Stomach smooth muscle (tissue), 2 donors: ENCODE measurements around the gene NACC2.

ENCODE experiments used
- H3K27ac ChIP-seq: one replicate; pipeline ENCODE4 v1.7.0; 2013; ENCODE audit warnings: mild to moderate bottlenecking, low read length, inconsistent platforms
- H3K27me3 ChIP-seq, 2 donors: one replicate each; pipeline ENCODE4 v1.7.0; 2013; ENCODE audit warnings: low read length in 2 of 2; ENCODE audit not compliant: insufficient read depth in 2 of 2, control insufficient read depth in 1 of 2
- H3K36me3 ChIP-seq, 2 donors: one replicate each; pipeline ENCODE4 v1.7.0; 2013; ENCODE audit warnings: low read length in 2 of 2; ENCODE audit not compliant: control insufficient read depth in 2 of 2, insufficient read depth in 2 of 2
- H3K4me1 ChIP-seq: one replicate; pipeline ENCODE4 v1.7.0; 2013; ENCODE audit warnings: low read length; ENCODE audit not compliant: control insufficient read depth, insufficient read depth
- H3K4me3 ChIP-seq, 2 donors: one replicate each; pipeline ENCODE4 v1.7.0; 2013; ENCODE audit warnings: low read length in 2 of 2
- H3K9ac ChIP-seq, 2 donors: one replicate each; pipeline ENCODE4 v1.7.0; 2013; ENCODE audit warnings: low read length in 2 of 2, mild to moderate bottlenecking in 1 of 2
- H3K9me3 ChIP-seq, 2 donors: one replicate each; pipeline ENCODE4 v1.7.0; 2013; ENCODE audit warnings: low read length in 2 of 2; ENCODE audit not compliant: control insufficient read depth in 2 of 2
- donor health status: healthy.
- donor health status: Pancreatic carcinoma.

NACC2 gene

DNA sequence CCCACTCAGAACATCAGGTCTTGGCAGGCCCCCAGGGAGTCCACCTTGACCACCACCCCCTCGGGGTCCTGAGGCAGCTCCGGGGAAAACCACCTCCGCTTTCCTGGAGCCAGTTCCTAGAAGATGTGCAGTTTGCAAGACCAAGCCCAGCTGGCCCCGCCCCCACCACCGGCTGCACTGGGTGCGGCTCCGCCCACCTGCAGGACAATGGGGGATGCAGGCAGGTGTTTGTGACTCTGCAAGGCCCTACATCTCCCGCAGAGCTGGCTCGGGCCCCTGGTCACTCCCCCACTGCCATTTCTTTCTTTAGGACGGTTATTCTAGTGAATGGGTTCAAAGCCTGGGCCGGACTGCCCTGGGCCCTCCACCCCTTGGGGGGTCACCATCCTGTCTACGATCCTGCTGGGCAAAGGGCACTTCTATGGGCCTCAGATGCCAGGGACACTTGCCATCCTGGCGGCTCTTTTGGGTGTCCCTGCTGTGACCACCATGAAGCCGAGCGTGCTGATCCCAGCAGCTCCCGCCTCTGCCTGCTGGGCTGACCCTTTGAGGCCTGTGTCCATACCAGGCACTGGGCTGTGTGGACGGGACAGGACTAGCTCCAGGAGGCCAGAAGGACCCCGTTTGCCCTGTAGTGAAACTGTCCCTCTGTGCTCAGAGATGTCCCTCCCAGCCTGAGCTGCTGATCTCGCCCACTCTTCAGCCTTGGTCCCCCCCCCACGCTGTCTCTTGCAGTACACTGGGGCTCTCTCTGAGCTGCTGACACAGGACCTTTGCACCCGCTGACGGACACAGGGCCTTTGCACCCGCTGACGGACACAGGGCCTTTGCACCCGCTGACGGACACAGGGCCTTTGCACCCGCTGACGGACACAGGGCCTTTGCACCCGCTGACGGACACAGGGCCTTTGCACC lies 5.9 kb upstream of the NACC2 start:
- Histone ChIP-seq H3K27me3 (no peaks in the 10 kb centered on the region), H3K9ac (no peak overlapping the region), H3K4me3 (no peak overlapping the region), H3K4me1 (peaks cover 25% of the 10 kb centered on the region), H3K27ac (no peak overlapping the region), H3K9me3 (no peaks in the 10 kb centered on the region), H3K36me3 (no peaks in the 10 kb centered on the region)

DNA sequence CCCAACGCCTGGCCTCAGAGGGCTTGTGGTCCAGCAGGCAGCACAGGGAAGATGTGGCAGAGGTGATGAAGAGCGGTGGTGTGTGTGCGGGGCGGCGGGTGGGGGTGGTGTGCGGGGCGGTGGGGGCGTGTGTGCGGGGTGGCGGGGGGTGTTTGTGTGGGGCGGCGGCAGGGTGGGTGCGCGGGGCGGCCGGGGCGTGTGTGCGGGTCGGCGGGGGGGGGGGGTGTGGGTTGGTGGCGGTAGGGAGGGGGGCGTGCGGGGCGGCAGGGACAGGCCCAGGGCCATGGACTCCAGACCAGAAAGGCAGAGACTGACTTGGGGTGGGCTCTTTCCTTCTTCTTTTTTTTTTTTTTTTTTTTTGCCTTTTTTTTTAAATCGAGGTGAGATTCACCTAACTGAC lies 4.5 kb upstream of the NACC2 start:
- Histone ChIP-seq H3K27ac (no peak overlapping the region), H3K9me3 (no peaks in the 10 kb centered on the region), H3K27me3 (no peaks in the 10 kb centered on the region), H3K4me1 (peaks cover 15% of the 10 kb centered on the region), H3K36me3 (no peaks in the 10 kb centered on the region), H3K9ac (no peak overlapping the region), H3K4me3 (no peak overlapping the region)

DNA sequence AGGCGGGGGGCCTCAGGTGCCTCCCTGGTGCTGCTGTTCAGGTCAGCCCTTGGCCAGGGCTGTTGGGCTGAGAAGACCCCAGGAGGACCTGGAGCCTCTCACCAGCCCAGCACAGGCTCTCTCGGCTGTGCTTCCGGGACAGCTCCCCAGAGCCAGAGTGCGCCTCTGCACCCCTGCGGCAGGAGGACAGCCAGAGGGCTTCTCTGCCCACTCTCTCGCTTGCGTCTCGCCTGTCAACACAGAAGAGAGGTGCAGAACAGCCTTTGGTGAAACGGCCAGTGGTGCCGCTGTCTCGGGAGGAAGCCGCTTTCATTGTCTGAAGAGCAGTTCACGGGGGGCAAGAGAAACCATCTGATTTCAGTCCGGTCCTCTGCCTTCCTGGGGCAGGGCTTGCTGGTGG lies 3.8 kb upstream of the NACC2 start:
- H3K4me1 ChIP-seq, result peaks cover 18% of the 10 kb centered on the region
- no peak overlapping the region for H3K4me3 ChIP-seq
- H3K9me3 ChIP-seq, result no peaks in the 10 kb centered on the region
- H3K27ac ChIP-seq, result peak overlapping the region; percentile 24
- H3K27me3 ChIP-seq, result no peaks in the 10 kb centered on the region
- H3K36me3 ChIP-seq, result no peaks in the 10 kb centered on the region
- peak overlapping the region; percentile 29 to 42 for H3K9ac ChIP-seq

DNA sequence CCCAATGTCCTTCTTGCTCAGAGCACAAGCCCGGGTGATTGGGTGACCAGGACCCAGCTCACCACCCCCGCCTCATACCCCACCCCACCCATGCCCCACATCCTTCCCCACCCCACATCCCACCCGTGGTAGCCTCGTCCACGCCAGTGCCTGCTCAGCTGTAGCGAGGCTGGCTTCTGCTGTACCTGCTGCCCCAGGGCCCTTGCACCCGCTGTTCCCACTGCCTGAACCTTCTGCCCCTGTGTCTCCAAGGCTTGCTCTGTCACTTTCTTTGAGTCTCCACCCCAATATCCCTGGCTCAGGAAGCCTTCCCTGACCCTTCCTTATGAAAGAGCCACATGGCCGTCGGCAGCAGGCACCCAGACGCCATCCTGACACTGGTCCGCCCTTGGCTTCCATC lies 3.1 kb upstream of the NACC2 start:
- H3K27ac ChIP-seq, result no peak overlapping the region
- H3K4me3 ChIP-seq, result no peak overlapping the region
- no peaks in the 10 kb centered on the region for H3K36me3 ChIP-seq
- H3K9me3 ChIP-seq, result no peaks in the 10 kb centered on the region
- H3K27me3 ChIP-seq, result no peaks in the 10 kb centered on the region
- no peak overlapping the region for H3K9ac ChIP-seq
- peaks cover 22% of the 10 kb centered on the region for H3K4me1 ChIP-seq

DNA sequence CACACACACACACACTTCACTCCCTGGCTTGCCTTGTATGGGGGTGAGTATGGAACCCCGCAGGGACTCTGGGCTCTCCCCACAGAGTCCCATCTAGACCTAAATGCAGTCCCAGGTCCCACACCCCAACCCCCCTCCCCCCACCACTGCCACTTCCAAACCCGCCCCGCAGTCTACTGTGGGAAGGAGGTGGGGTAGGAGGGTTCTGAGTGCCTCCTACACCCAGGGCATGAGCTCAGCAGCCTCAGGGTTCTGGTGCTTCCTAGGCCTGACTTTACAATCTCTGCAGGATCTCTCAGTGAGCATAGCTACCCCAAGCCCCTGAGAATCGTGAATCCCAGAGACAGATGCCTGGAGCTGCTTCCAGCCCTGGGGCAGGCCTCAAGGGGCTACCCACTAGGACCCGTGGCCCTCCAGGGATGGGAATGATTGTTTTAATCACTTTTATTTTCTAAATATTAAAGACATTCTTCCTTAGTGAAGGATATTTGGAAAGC lies 1.5 kb upstream of the NACC2 start:
- peaks cover 39% of the 10 kb centered on the region for H3K4me1 ChIP-seq
- peak overlapping the region; percentile 62 to 80 for H3K4me3 ChIP-seq
- peak overlapping the region; percentile 80 for H3K27ac ChIP-seq
- H3K9me3 ChIP-seq, result no peaks in the 10 kb centered on the region
- H3K27me3 ChIP-seq, result no peaks in the 10 kb centered on the region
- no peak overlapping the region for H3K9ac ChIP-seq
- H3K36me3 ChIP-seq, result no peaks in the 10 kb centered on the region

DNA sequence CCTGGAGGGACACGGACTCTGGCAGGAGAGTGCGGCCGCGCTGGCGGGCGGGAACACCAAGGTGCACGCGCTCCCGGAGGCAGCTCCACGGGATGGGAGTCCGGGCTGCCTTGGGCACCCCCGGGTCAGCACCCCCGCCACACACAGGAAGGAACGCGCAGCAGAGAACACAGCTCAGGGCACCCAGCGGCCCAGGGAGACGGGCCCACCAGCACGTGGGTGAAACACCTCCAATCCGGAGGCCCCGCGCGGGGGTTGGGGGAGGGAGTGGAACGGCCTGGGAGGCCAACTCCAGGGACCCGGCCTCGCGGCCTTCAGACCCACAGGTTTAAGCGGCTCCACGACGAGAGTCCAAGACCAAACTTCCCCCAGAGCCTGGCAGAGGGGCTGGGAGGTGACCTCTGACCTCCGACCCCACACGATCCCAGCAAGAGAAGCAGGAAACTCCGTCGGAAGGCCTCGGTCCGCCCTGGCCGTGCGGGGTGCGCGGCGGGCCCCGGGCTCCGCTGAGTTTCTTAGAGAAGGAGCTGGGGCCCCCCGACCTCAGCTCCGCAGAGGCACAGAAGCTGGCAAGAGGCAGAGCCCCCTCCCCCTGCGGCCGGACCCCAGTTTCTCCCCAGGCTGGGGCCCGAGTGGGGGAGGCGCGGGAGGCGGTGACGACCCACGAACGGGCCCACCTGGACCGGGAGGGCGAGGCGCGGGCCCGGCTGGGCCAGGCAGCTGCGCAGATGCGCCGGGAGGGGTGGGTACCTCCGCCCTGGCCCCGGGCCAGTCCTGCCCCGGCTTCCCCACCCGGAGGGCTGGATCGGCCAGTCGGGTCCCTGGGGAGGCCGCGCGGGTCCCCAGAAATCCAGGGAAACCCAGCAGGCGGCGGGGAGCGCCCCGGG lies 851 bp downstream of the NACC2 start:
- Histone ChIP-seq H3K36me3 (no peaks in the 10 kb centered on the region), H3K27me3 (no peaks in the 10 kb centered on the region), H3K9me3 (no peaks in the 10 kb centered on the region), H3K9ac (peak overlapping the region; percentile 86 to 91), H3K27ac (peak overlapping the region; percentile 99), H3K4me1 (peaks cover 60% of the 10 kb centered on the region), H3K4me3 (peak overlapping the region; percentile 69 to 80)

DNA sequence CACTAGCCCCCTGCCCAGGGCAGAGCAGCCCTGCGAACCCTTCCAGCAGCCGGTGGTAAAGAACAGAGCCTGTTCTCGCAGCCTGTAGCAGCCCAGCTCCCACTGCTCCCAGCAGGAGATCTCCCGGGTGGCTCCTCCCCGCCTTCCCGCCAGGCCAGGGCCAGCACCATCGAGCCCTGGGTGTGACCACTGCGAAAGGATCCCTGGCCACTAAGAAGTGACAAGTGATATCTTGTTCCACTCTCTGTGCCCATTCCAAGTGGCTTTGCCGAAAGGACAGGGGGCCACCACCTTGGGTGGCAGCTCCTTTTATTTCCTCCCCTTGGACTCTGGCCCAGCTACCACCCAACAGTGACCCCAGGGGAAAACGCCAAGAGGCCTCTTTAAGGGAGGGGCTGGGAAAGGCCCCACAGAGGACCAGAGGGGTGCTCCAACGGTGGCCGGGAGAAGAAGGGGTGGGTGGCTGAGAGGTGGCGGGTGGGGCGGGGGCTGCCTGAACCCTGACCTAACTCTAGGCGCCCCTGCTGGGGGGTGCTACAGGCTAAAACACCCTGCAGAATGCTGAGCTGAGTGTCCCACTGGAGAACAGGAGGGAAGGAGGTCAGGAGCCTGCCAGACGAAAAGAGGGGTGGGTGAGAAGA lies 1.6 kb downstream of the NACC2 start:
- peak overlapping the region; percentile 99 for H3K27ac ChIP-seq

DNA sequence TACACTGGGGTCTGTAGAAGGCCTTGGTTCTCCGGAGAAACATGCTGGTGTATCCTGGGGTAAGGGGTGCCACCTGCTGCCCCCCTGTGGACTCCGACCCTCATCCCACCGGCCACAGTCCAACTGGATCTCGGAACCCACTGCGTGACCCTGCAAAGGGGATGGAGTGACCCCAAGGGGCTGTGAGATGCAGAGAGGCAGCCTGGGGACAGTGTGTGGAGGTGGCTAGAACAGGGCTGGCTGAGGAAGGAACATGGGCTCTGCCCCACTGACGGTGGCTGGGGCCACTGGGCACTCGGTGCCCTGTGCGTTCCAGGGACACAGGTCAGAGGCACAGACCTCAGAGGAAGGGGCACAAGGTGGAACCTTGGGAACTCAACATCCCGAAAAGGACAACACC lies 2.3 kb downstream of the NACC2 start:
- peak overlapping the region; percentile 86 to 91 for H3K9ac ChIP-seq

More for the DNA sequence above, 1.6 kb downstream of the NACC2 start:
- H3K27me3 ChIP-seq, result no peaks in the 10 kb centered on the region
- H3K4me3 ChIP-seq, result peak overlapping the region; percentile 69 to 80
- H3K9ac ChIP-seq, result peak overlapping the region; percentile 86 to 91
- H3K36me3 ChIP-seq, result no peaks in the 10 kb centered on the region
- H3K4me1 ChIP-seq, result peaks cover 64% of the 10 kb centered on the region
- H3K9me3 ChIP-seq, result no peaks in the 10 kb centered on the region

DNA sequence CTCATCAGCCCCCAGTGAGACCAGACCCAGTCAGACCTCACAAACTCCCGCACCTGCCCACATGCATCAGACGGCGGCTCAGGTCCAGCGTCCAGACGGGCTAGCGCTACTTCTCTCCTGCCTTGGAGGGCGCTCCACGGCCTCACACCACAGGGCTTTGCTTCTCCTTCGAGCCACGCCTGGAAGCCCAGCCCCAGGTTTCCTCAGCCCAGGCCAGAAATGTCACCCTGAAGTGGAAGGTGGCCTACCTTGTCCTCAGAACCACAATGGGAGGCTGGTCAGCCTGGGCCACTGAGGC lies 2.8 kb downstream of the NACC2 start:
- H3K4me1 ChIP-seq, result peaks cover 75% of the 10 kb centered on the region
- H3K27me3 ChIP-seq, result no peaks in the 10 kb centered on the region
- H3K4me3 ChIP-seq, result peak overlapping the region; percentile 69 to 80
- H3K9me3 ChIP-seq, result no peaks in the 10 kb centered on the region
- H3K27ac ChIP-seq, result peak overlapping the region; percentile 99
- H3K9ac ChIP-seq, result peak overlapping the region; percentile 86 to 91
- no peaks in the 10 kb centered on the region for H3K36me3 ChIP-seq

More for the DNA sequence above, 2.3 kb downstream of the NACC2 start:
- H3K9me3 ChIP-seq, result no peaks in the 10 kb centered on the region
- no peaks in the 10 kb centered on the region for H3K36me3 ChIP-seq
- peak overlapping the region; percentile 69 to 80 for H3K4me3 ChIP-seq
- peaks cover 71% of the 10 kb centered on the region for H3K4me1 ChIP-seq
- peak overlapping the region; percentile 99 for H3K27ac ChIP-seq
- H3K27me3 ChIP-seq, result no peaks in the 10 kb centered on the region

DNA sequence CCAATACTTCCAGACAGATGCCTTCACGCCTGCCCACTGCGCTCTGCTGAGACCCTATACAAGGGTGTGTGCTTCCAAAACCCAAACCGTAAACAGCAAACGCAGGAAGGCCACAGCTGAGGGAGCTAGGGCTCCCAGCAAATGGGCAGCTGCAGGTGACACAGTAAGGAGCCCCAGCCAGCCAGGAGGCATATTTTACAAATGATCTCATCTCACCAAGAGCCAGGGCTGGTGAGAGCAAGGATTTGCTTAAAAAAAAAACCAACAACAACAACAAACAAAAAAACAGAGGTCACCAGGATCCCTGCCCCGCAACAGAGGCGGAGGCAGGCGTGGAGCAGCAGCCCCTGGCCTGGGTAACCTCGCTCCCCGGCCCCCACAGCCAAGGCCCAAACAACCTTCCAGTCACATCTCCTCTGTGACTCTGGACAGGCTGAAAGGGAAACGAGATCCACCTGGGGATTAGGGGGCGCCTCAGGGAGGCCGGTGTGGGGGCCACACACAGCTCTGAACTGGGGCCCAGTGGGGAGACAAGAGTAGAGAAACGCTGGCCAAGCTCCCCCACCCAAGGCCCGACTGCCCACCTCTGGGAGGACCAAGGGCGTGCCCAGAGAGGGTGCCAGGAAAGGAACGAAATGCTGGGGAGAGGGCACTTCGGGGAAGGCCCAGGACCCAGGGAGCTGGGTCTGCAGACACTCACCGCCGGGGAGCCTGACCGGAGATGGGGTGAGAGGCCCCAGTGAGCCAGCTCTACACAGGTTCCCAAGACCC lies 3.3 kb downstream of the NACC2 start:
- peak overlapping the region; percentile 99 for H3K27ac ChIP-seq
- no peaks in the 10 kb centered on the region for H3K9me3 ChIP-seq
- H3K4me3 ChIP-seq, result peak overlapping the region; percentile 33 to 80
- H3K36me3 ChIP-seq, result no peaks in the 10 kb centered on the region
- H3K4me1 ChIP-seq, result peaks cover 81% of the 10 kb centered on the region
- peak overlapping the region; percentile 86 to 91 for H3K9ac ChIP-seq
- H3K27me3 ChIP-seq, result no peaks in the 10 kb centered on the region
